Measurements from ENCODE around the gene FBXW11.

DNA sequence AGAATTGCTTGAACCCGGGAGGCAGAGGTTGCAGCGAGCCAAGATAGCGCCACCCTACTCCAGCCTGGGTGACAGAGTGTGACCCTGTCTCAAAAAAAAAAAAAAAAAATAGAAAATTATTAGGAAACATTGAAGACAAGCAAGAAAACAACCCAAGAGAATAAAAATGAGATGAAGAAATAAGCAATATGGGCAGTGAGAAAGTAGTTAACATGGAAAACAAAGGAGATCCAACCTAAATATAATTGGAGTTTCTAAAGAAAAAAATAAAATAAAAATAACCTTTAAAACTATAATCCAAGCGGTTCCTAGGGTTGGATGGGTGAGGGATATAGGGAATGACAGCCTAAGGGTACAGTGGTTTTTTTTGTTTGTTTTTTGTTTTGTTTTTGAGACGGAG is 71.9 kb downstream of the FBXW11 start:
- TF ChIP-seq, protein P1, sequence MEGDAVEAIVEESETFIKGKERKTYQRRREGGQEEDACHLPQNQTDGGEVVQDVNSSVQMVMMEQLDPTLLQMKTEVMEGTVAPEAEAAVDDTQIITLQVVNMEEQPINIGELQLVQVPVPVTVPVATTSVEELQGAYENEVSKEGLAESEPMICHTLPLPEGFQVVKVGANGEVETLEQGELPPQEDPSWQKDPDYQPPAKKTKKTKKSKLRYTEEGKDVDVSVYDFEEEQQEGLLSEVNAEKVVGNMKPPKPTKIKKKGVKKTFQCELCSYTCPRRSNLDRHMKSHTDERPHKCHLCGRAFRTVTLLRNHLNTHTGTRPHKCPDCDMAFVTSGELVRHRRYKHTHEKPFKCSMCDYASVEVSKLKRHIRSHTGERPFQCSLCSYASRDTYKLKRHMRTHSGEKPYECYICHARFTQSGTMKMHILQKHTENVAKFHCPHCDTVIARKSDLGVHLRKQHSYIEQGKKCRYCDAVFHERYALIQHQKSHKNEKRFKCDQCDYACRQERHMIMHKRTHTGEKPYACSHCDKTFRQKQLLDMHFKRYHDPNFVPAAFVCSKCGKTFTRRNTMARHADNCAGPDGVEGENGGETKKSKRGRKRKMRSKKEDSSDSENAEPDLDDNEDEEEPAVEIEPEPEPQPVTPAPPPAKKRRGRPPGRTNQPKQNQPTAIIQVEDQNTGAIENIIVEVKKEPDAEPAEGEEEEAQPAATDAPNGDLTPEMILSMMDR (IDR thresholded peaks at IDR 0.05; ENCODE audit: insufficient read depth, low read depth, low read length), result no peak
- TF ChIP-seq EZH2 (IDR thresholded peaks at IDR 0.05; ENCODE audit: insufficient read depth, low read length), result no peak

Data from astrocyte (in vitro differentiated cells and primary cell).